Bone marrow (tissue), 2 donors: ENCODE data around the gene ZNF586.
"Not testable (repeated sequence)": the region's sequence is repeated elsewhere in the genome, so short reads cannot be mapped to it uniquely, and the experiment has no call there.

Source experiments
- DNase-seq, 2 donors: peaks; one replicate each; lab custom pipeline; 2025; lab: John Stamatoyannopoulos, UW

Gene ZNF586

DNA sequence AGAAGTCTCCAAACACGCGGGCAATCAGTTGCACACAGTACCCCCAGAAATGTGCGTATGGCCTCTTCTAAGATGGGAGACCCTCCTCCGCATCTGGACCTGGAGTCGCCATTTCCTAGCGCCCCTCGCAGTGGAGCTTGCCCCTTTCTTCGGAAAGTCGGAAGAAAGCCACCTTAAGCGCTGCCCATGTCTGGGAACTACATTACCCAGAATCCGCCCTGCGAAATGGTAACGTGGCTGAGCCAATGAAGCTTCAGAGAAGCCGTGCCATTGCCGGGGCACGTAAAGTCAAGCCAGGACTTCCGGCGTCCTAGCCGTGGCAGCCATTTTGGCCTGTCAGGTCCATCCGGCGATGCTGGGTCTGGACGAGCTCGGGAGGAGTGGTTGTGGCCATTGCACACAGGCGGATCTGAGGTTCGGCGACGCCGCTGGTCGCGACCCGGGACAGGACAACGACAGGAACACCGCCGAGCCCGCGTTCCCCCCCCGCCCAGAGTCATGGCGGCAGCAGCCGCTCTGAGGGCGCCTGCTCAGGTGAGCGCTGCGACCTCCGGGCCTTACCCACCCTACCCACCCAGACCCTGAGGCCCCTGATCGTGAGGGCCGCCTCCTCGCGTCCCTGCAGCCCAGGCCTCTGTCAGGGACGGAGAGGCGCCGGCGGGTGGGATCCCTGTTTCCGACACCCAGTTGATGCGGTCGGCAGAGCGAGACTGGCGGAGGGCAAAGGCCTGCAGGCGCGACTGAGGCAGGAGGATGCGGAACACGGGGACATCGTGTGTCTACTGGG, at the start of gene ZNF586:
ZNF586 (plus strand) TSS at position 332 of the 787 bp plus-strand sequence; CDS start at position 499, 167 bp downstream.
- DNase-seq = peak; percentile 60 to 64

- no peak for DNase-seq
Measured at GRCh38 chr19:57719901-57720519, 49.5 kb upstream of the ZNF586 start.

- no peak for DNase-seq
Measured at GRCh38 chr19:57720878-57721277, 48.6 kb upstream of the ZNF586 start.

DNA sequence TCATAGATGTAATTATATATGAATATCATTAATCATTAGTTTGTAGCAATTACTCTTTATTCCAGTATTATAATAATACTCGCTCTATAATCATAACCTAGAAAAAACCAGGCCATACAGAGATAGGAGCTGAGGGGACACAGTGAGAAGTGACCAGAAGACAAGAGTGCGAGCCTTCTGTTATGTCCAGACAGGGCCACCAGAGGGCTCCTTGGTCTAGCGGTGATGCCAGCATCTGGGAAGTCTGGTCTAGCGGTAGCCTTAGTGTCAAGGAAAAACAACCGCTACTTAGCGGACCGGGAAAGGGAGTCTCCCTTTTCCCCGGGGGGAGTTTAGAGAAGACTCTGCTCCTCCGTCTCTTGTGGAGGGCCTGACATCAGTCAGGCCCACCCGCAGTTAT, 31.2 kb upstream of the ZNF586 start:
- not testable (repeated sequence) for DNase-seq

DNA sequence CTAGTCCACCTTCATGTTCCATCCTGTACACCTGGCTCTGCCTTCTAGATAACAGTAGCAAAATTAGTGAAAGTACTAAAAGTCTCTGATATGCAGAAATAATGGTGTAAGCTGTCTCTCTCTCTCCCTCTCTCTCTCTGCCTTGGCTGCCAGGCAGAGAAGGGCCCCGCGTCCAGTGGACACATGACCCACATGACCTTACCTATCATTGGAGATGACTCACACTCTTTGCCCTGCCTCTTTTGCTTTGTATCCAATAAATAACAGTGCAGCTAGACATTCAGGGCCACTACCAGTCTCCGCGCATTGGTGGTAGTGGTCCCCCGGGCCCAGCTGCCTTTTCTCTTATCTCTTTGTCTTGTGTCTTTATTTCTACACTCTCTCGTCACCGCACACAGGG, 30.7 kb upstream of the ZNF586 start:
- not testable (repeated sequence) for DNase-seq

- peak; percentile 45 to 89 for DNase-seq
Measured at GRCh38 chr19:57746580-57747471, 22.6 kb upstream of the ZNF586 start, which contains the start of gene ZNF776. ZNF776 (plus strand) TSS chr19:57746815; CDS start chr19:57747059, 244 bp downstream.

- DNase-seq = no peak
Measured at GRCh38 chr19:57747472-57747807, 22.0 kb upstream of the ZNF586 start.

GRCh38 chr19:57748029-57748428, 21.4 kb upstream of the ZNF586 start:
- DNase-seq = no peak

DNA sequence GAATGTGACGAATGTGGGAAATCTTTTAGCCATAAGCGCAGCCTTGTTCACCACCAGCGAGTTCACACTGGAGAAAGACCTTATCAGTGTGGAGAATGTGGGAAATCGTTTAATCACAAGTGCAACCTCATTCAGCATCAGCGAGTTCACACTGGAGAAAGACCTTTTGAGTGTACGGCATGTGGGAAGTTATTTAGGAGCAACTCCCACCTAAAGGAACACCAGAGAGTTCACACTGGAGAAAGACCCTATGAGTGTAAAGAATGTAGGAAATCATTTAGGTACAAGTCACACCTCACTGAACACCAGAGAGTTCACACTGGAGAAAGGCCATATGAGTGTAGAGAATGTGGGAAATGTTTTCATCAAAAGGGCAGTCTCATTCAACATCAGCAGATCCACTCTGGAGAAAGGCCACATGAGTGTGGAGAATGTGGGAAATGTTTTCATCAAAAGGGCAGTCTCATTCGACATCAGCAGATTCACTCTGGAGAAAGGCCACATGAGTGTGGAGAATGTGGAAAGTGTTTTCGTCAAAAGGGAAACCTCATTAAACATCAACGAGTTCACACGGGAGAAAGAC, 15.3 kb upstream of the ZNF586 start:
- no peak for DNase-seq

- DNase-seq = no peak
Measured at GRCh38 chr19:57755031-57755430, 14.4 kb upstream of the ZNF586 start.

- no peak for DNase-seq
Measured at GRCh38 chr19:57757941-57758340, 11.5 kb upstream of the ZNF586 start.

GRCh38 chr19:57759096-57759495, 10.4 kb upstream of the ZNF586 start:
- DNase-seq = no peak

GRCh38 chr19:57771417-57771816, 1.9 kb downstream of the ZNF586 start:
- no peak for DNase-seq

- DNase-seq = no peak
Measured at GRCh38 chr19:57773488-57773887, 4.0 kb downstream of the ZNF586 start.

- no peak for DNase-seq
Measured at GRCh38 chr19:57776764-57777296, 7.4 kb downstream of the ZNF586 start.

GRCh38 chr19:57778336-57778735, 8.9 kb downstream of the ZNF586 start:
- DNase-seq = no peak

DNA sequence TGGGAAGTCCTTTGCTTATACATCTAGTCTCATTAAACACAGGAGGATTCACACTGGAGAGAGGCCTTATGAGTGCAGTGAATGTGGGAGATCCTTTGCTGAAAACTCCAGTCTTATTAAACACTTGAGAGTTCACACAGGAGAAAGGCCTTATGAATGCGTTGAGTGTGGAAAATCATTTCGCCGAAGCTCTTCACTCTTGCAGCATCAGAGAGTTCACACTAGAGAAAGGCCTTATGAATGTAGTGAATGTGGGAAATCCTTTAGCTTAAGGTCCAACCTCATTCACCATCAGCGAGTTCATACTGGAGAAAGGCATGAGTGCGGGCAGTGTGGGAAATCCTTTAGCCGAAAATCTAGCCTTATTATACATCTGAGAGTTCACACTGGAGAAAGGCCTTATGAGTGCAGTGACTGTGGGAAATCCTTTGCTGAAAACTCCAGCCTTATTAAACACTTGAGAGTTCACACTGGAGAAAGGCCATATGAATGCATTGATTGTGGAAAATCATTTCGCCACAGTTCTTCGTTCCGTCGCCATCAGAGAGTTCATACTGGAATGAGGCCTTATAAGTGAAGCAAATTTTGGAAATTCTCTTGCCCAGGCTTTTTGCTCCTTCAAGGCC, 9.9 kb downstream of the ZNF586 start:
- no peak for DNase-seq

DNA sequence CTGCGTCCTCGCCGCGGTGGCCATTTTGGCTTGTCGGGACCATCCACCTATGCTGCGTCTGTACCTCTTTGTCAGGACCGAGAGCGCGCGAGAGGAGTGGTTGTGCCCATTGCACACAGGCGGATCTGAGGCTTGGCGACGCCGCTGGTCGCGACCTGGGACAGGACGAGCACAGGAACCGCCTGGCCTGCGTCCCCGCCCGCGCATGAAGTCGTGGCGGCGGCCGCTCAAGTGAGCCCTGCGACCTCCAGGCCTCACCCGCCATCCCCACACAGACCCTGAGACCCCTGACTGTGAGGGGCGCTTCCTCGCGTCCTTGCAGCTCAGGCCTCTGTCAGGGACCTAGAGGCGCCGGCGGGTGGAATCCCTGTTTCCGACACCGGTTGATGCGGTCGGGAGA, 16.8 kb downstream of the ZNF586 start:
- no peak for DNase-seq

- no peak for DNase-seq
Measured at GRCh38 chr19:57786906-57787305, 17.4 kb downstream of the ZNF586 start.

DNA sequence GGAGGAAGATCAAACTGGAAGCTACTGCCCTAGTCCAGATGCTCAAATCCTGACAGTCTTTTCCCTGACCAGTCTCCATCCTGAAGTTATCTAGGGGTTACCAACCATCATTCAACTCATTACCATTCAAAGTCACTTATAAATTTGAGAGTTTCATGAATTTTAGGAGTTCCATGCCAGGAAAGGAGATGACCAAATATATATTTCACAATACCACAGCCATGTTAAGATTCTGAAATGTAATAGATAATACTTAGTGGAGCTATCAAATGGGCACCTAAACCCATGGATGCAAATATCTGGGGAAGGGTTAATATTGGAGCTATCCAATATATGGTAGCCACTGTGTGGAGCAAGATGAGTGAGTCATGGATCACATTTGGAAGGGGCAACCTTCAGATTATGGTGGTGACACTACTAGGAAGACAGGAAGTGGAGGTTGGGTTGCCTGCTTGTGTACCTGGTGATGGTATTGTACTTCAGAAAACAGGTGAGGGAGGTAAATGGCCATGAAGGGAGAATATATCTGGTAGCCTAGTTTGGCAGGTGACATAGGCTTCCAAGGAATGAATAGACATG, 18.7 kb downstream of the ZNF586 start:
- DNase-seq = no peak

DNA sequence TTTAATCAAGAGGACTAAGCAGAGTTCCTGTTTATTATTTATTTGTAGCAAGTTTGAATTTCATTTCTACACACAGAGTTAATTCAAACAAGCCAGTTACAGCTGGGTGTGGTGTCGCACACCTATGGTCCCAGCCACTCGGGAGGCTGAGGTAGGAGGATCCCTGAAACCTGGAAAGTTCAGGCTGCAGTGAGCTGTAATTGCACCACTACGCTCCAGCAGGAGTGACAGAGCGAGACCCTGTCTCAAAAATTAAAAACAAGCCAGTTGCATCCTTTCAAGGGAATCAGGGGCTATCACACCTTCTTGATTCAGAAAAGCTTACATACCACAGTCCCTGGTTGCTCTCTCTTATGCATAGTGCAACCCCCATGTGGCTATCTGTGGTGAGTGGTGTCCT, 19.8 kb downstream of the ZNF586 start:
- DNase-seq = no peak
